Measurements from ENCODE around the gene OR4N2.
"Not testable (repeated sequence)": the region's sequence is repeated elsewhere in the genome, so short reads cannot be mapped to it uniquely, and the experiment has no call there.

The OR4N2 gene

GRCh38 chr14:19838433-19838832 lies 34.9 kb downstream of the OR4N2 start:
- no peak for DNase-seq

- DNase-seq: no peak
Measured at GRCh38 chr14:19851365-19851764, 47.8 kb downstream of the OR4N2 start.

GRCh38 chr14:19866061-19866669 lies 62.6 kb downstream of the OR4N2 start:
- DNase-seq: not testable (repeated sequence)

- DNase-seq: no peak
Measured at GRCh38 chr14:19873178-19873577, 69.6 kb downstream of the OR4N2 start.

GRCh38 chr14:19874842-19875241 lies 71.3 kb downstream of the OR4N2 start, which contains the start of gene OR4K2:
OR4K2 (plus strand) TSS chr14:19875142; CDS start chr14:19876268, 1,126 bp downstream.
- DNase-seq: no peak

- DNase-seq: no peak
Measured at GRCh38 chr14:19878029-19878642, 74.6 kb downstream of the OR4N2 start.
